PC-9 (cell line): ENCODE measurements around the gene HLA-DOB.

Experiments used
- CTCF ChIP-seq: fragments of 200-600 bp; sonication (generic); conservative IDR thresholded peaks from 2 replicates; pipeline ENCODE4 v1.6.1; 2017; ENCODE audit warnings: mixed run types, antibody characterized with exemption, mild to moderate bottlenecking, moderate library complexity
- EZH2 ChIP-seq: fragments of 200-600 bp; sonication (generic); IDR thresholded peaks from 2 replicates; pipeline ENCODE4 v1.8.0; 2017; ENCODE audit warnings: antibody characterized with exemption, low read depth

- TF ChIP-seq CTCF (no peak), EZH2 (no peak)
These were observed 43.9 kb upstream of the HLA-DOB start for GRCh38 chr6:32860674-32861073.
